ENCODE data around the gene MRPL11.

- no peak for TF ChIP-seq CTCF (IDR thresholded peaks at IDR 0.05; ENCODE audit: poor library complexity)
- no peak for TF ChIP-seq EZH2 (IDR thresholded peaks at IDR 0.05; ENCODE audit: borderline replicate concordance)
Measured at GRCh38 chr11:66454247-66454646, 15.6 kb upstream of the MRPL11 start.
